Body of pancreas (tissue), 4 donors: ENCODE measurements around the gene IFT74.

Experiments used
- CTCF ChIP-seq, 7 experiments: fragments of 450-650 bp in 4 of 7; fragments of 200-600 bp in 3 of 7; sonication (generic) in 3 of 7; IDR thresholded peaks; one replicate each; pipeline ENCODE4 v1.5.1; 2016 to 2019; ENCODE audit warnings: antibody characterized with exemption in 7 of 7
- POLR2A ChIP-seq, 3 donors: fragments of 450-650 bp; IDR thresholded peaks; one replicate each; pipeline ENCODE4 v1.6.1; 2016; ENCODE audit warnings: antibody characterized with exemption in 3 of 3, mild to moderate bottlenecking in 2 of 3

- TF ChIP-seq CTCF (IDR thresholded peaks at IDR 0.05) (no peak), POLR2A (IDR thresholded peaks at IDR 0.05) (no peak)
Measured at GRCh38 chr9:27037499-27037898, 81.3 kb downstream of the IFT74 start.
